PC-9 (cell line): ENCODE data around the gene AK3. TPM values are rescaled to one million over a fixed set of nuclear protein-coding genes. Genes with fewer than 3 reads are reported as not detected.
A peak's percentile ranks its signal among the peaks of the same experiment; 100 is the strongest.

Experiments
- BruUV-seq: library from RNA; stranded (reverse); fragments of 400-500 nt; replicated peaks from 2 replicates; lab custom pipeline; 2021; lab: Mats Ljungman, UMichigan
- CTCF ChIA-PET: fragments of 300-600 bp; sonication (Branson Sonifier 250); formaldehyde crosslinking; loops from one replicate; lab custom pipeline; 2022; ENCODE audit warnings: antibody characterized with exemption; lab: Charles Lee
- POLR2A ChIA-PET: fragments of 300-600 bp; sonication (Branson Sonifier 250); formaldehyde crosslinking; loops from one replicate; lab custom pipeline; 2022; ENCODE audit warnings: antibody characterized with exemption; ENCODE audit not compliant: unreplicated experiment; lab: Charles Lee
- DNase-seq, 2 experiments: peaks; one replicate each; pipeline versions ENCODE4 v3.0.0 to v3.0.0-alpha.2; 2015 to 2022; ENCODE audit warnings: mixed read lengths in 1 of 2
- H2AFZ ChIP-seq: fragments of 200-600 bp; sonication (generic); 2 replicates; pipeline ENCODE4 v1.8.1; 2017; ENCODE audit warnings: antibody characterized with exemption
- H3F3A ChIP-seq: fragments of 200-600 bp; sonication (generic); 2 replicates; pipeline ENCODE4 v1.8.1; 2017; ENCODE audit warnings: antibody characterized with exemption, mild to moderate bottlenecking, low read depth; ENCODE audit not compliant: insufficient read depth
- H3K27ac ChIP-seq: fragments of 200-600 bp; sonication (generic); 2 replicates; pipeline ENCODE4 v1.6.1; 2016; ENCODE audit warnings: mixed run types
- H3K27me3 ChIP-seq: fragments of 200-600 bp; sonication (generic); 2 replicates; pipeline ENCODE4 v1.6.1; 2016; ENCODE audit warnings: low read depth, mixed run types; ENCODE audit not compliant: insufficient read depth
- H3K36me3 ChIP-seq: fragments of 200-600 bp; sonication (generic); 2 replicates; pipeline ENCODE4 v1.6.1; 2016; ENCODE audit warnings: low read depth, mixed run types
- H3K4me1 ChIP-seq: fragments of 200-600 bp; sonication (generic); replicated peaks from 2 replicates; pipeline ENCODE4 v1.6.1; 2016; ENCODE audit warnings: mixed run types; ENCODE audit not compliant: insufficient read depth
- H3K4me2 ChIP-seq: fragments of 200-600 bp; sonication (generic); 2 replicates; pipeline ENCODE4 v1.6.1; 2017; ENCODE audit warnings: mixed run types
- H3K4me3 ChIP-seq: fragments of 200-600 bp; sonication (generic); 2 replicates; pipeline ENCODE4 v1.6.1; 2016; ENCODE audit warnings: mixed run types
- H3K79me2 ChIP-seq: fragments of 200-600 bp; sonication (generic); 2 replicates; pipeline ENCODE4 v1.6.1; 2017; ENCODE audit warnings: low read depth, mixed run types
- H3K9me2 ChIP-seq: fragments of 200-600 bp; sonication (generic); 2 replicates; pipeline ENCODE4 v1.8.1; 2017; ENCODE audit warnings: mild to moderate bottlenecking; ENCODE audit not compliant: insufficient read depth
- H3K9me3 ChIP-seq: fragments of 200-600 bp; sonication (generic); 2 replicates; pipeline ENCODE4 v1.8.1; 2016; ENCODE audit warnings: low read depth; ENCODE audit not compliant: insufficient read depth
- H4K20me1 ChIP-seq: fragments of 200-600 bp; sonication (generic); 2 replicates; pipeline ENCODE4 v1.8.1; 2017; ENCODE audit not compliant: insufficient read depth
- CTCF ChIP-seq: fragments of 200-600 bp; sonication (generic); conservative IDR thresholded peaks from 2 replicates; pipeline ENCODE4 v1.6.1; 2017; ENCODE audit warnings: mixed run types, antibody characterized with exemption, mild to moderate bottlenecking, moderate library complexity
- EZH2 ChIP-seq: fragments of 200-600 bp; sonication (generic); IDR thresholded peaks from 2 replicates; pipeline ENCODE4 v1.8.0; 2017; ENCODE audit warnings: antibody characterized with exemption, low read depth
- intact Hi-C: fragments of 100-400 bp; cut with micrococcal nuclease; formaldehyde crosslinking; loops from one replicate; pipeline ENCODE4 v1.10.0; 2022; ENCODE audit not compliant: unreplicated experiment
- total RNA-seq: library from RNA; stranded (reverse); gene quantifications from 2 replicates; pipeline ENCODE4 v1.2.3, GENCODE V29; 2021

The AK3 gene
- total RNA-seq, 1 experiment from 2014 or later: 36.2 TPM

- Histone ChIP-seq H3K27ac (no peak overlapping the region), H3K4me1 (peaks cover 41% of the 10 kb centered on the region), H3K9me2 (no peaks in the 10 kb centered on the region), H3K4me2 (peak overlapping the region; percentile 96), H3K79me2 (peaks cover 23% of the 10 kb centered on the region), H4K20me1 (no peaks in the 10 kb centered on the region), H2AFZ (no peak overlapping the region), H3F3A (peaks cover 3% of the 10 kb centered on the region; the same call in 1 of the 2 replicates), H3K36me3 (no peaks in the 10 kb centered on the region), H3K9me3 (no peaks in the 10 kb centered on the region), H3K27me3 (no peaks in the 10 kb centered on the region), H3K4me3 (peak overlapping the region; percentile 55; the same call in 1 of the 2 replicates)
- ChIA-PET POLR2A (interaction anchor here (0.6 kb wide), 1 partner anchor 76 kb away, joined by 3 read pairs; the partner anchor contains the start of gene AK3), CTCF (interaction anchor here (0.7 kb wide), 1 partner anchor 36 kb away, joined by 3 read pairs; no protein-coding TSS in a partner anchor)
- no TSS peak for BruUV-seq
- intact Hi-C loops: no loop called here
- peak in 1 of 2 experiments; percentile 39 for DNase-seq
- TF ChIP-seq CTCF: no peak
- no peak for TF ChIP-seq EZH2
These were observed 75.6 kb downstream of the AK3 start for GRCh38 chr9:4665357-4665756.

- intact Hi-C loops: loop anchor here (2.0 kb wide), 2 partner anchors 77 to 133 kb away; partner anchors contain the start of gene AK3
- CTCF ChIA-PET: no interaction called here
- Histone ChIP-seq H3K9me3 (no peaks in the 10 kb centered on the region), H4K20me1 (no peaks in the 10 kb centered on the region), H2AFZ (no peak overlapping the region), H3K4me3 (peak overlapping the region; percentile 77; the same call in 1 of the 2 replicates), H3K27ac (no peak overlapping the region), H3K4me1 (peaks cover 41% of the 10 kb centered on the region), H3K9me2 (no peaks in the 10 kb centered on the region), H3K79me2 (peaks cover 23% of the 10 kb centered on the region), H3K4me2 (peak overlapping the region; percentile 96), H3K27me3 (no peaks in the 10 kb centered on the region), H3K36me3 (no peaks in the 10 kb centered on the region), H3F3A (peaks cover 3% of the 10 kb centered on the region; the same call in 1 of the 2 replicates)
- TF ChIP-seq EZH2 (no peak), CTCF (no peak)
- POLR2A ChIA-PET: no interaction called here
- BruUV-seq: TSS peak; percentile 48
- DNase-seq: no peak
These were observed 77.0 kb downstream of the AK3 start for GRCh38 chr9:4663956-4664355.

DNA sequence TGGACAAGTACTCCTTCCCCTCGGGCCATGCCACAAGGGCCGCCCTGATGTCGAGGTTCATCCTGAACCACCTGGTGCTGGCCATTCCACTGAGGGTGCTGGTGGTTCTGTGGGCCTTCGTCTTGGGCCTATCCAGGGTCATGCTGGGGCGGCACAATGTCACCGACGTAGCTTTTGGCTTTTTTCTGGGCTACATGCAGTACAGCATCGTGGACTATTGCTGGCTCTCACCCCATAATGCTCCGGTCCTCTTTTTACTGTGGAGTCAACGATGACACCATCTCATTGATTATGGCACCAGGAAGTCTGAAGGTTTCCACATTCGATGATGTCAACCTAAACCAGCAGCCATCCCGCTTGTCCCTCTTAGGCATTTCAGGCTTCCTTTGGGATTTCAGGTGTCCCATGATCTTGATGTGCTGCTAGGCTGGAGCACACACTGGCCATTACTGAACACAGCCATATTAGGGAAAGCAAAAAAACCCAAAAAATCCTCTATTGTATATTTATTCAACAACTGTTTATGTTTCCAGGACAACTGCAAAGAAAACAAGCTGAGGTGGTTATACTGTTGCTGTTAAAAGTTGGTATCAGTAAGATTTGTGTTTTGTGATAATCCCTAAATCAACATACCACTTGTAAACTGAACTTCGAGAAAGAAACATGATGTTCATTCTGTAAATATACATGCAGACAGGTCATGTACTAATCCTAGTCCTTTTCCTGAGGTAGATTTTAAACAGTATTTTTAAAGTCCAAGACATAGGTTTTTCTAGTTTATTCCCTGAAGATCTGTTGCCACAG is 77.8 kb downstream of the AK3 start:
- intact Hi-C loops: loop anchor here (1.0 to 2.0 kb wide), 3 partner anchors 16 to 132 kb away; partner anchors contain the start of genes AK3 and CDC37L1
- H4K20me1 ChIP-seq: no peaks in the 10 kb centered on the region
- no TSS peak for BruUV-seq
- H3K9me3 ChIP-seq: no peaks in the 10 kb centered on the region
- peak overlapping the region; percentile 82 for H2AFZ ChIP-seq
- peak overlapping the region; percentile 96 for H3K4me2 ChIP-seq
- peak overlapping the region; percentile 56 for H3K27ac ChIP-seq
- TF ChIP-seq EZH2 (no peak), CTCF (no peak)
- H3K4me3 ChIP-seq: peak overlapping the region; percentile 77
- DNase-seq: peak; percentile 3 to 62
- peaks cover 3% of the 10 kb centered on the region; the same call in 1 of the 2 replicates for H3F3A ChIP-seq
- no peaks in the 10 kb centered on the region for H3K36me3 ChIP-seq
- CTCF ChIA-PET: interaction anchor here (0.5 kb wide), 1 partner anchor 189 kb away, joined by 3 read pairs; no protein-coding TSS in a partner anchor
- POLR2A ChIA-PET: no interaction called here
- peaks cover 23% of the 10 kb centered on the region for H3K79me2 ChIP-seq
- H3K9me2 ChIP-seq: no peaks in the 10 kb centered on the region
- peaks cover 41% of the 10 kb centered on the region for H3K4me1 ChIP-seq
- no peaks in the 10 kb centered on the region for H3K27me3 ChIP-seq
